Stimulated activated CD8-positive, alpha-beta memory T cell treated with anti-CD3 and anti-CD28 coated beads, Interleukin-7, amount 100 ng/mL, for 1 hour (primary cell): Measurements from ENCODE around the gene VAMP7.
"Not testable (repeated sequence)": the region's sequence is repeated elsewhere in the genome, so short reads cannot be mapped to it uniquely, and the experiment has no call there.

Source experiments
- DNase-seq, 2 donors: peaks; one replicate each; pipeline ENCODE4 v3.0.0-alpha.2; 2020; ENCODE audit warnings: low read depth in 2 of 2

Gene VAMP7

DNA sequence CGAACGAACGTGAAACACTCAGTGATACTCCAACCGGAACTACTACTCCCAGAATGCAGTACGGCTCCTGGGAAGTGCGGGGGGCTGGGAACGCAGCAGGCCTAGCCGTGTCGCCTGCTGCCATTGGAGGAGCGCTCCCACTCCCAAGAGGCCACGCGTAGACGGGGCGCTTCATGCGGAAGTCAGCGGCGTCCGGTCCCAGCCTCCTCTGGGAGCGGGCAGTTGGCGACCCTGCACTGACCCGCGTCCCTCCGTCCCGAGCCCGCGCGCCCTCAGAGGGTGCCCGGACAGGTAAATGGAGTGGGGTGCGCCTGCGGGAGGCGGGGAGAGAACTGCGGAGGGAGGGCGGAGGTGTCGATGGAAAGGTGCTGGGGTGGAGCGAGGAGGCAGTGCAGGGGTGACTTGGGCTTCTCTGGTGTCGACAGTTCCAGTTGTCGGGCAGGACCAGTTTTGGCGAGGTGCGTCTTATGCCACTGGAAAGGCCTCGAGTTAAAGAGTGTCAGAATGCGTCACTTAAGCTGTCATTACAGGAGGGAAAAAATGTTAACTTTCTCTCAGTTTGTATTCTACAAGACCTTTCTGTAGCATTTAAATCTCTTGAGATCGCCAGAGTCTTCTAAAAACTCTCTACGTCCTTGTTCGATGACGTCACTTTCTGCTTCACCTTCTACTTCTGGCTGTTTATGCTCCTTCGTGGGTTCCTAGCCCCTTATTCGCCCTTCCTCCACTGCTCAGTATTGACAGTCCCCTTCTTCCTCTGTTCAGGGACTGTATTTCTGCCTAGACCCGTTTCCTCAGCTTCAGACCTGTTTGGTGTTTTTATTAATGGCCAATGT, at the start of gene VAMP7:
VAMP7 (plus strand) TSS at position 188 of the 836 bp plus-strand sequence. CDS start 8,122 bp downstream, outside the sequence.
- peak; percentile 46 to 49 for DNase-seq

DNA sequence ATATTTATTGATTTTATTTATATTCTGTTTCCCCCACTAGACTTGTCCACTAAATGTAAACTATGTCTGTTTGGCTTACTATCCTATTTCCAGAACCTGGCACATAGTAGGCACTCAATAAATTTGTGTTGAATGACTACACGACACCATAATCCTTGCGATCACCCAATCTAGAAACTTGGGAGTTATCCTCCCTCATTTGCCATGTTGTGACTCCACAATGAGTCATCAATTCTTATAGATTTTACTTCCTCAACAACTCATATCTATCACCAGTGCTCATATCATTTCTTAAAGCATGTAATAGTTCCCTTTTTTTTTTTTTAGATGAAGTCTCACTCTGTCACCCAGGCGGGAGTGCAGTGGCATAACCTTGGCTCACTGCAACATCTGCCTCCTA, 39.9 kb upstream of the VAMP7 start:
- DNase-seq, result no peak

DNA sequence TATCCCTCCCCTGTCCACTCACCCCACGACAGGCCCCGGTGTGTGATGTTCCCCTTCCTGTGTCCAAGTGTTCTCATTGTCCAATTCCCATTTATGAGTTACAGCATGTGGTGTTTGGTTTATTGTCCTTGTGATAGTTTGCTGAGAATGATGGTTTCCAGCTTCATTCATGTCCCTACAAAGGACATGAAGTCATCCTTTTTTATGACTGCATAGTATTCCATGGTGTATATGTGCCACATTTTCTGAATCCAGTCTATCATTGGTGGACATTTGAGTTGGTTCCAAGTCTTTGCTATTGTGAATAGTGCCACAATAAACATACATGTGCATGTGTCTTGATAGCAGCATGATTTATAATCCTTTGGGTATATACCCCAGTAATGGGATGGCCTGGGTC, 29.4 kb upstream of the VAMP7 start:
- not testable (repeated sequence) for DNase-seq

- no peak for DNase-seq
These were observed 23.6 kb upstream of the VAMP7 start for GRCh38 chrX:155857561-155857960.

DNA sequence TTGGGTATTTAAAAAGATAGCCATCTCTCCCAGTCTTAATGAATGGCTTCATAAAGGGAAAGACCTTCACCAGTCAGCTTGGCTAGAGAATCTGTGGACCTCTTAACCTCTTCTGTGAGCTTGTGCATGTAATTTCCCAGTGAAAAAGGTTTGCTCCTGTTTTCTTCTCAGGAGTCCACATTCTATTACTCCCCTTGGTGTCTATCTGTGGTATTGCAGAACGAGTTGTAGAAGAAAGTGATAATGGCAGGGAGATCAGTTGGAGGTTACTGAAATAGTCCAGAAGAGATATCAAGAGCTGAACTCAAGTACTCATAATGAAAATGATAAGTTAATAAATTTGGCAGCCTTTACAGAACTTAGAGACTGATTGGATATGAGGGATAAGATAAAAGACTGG, 16.5 kb upstream of the VAMP7 start:
- DNase-seq, result no peak

DNA sequence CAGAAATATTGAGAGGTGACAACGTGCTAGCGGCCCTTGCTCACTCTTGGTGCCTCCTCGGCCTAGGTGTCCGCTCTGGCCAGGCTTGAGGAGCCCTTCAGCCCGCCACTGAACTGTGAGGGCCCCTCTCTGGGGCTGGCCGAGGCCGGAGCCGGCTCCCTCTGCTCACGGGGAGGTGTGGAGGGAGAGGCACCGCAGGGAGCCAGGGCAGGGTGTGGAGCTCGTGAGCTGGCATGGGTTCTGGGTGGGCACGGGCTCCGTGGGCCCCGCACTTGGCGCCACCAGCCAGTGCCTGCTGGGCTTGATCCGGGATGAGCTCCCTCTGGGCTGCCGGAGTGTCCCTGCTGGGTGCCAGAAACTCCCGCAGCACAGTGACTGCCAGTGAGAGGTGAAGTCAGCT, 16.0 kb upstream of the VAMP7 start:
- no peak for DNase-seq

DNA sequence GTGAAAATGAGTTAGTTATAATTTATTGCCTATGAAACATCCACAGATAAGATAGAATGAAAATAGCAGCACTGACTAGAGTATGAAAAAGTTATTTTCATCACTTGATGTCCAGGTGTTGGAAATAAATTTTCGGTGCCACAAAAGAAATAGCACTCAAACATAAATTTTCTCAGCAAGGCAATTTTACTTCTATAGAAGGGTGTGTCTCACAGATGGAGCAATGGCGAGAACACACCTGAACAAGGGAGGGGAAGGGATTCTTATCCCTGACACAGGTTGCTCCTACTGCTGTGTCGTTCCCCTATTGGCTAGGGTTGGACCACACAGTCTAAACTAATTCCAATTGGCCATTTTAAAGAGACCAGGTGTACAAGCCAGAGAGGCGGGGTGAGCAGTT, 13.3 kb upstream of the VAMP7 start:
- DNase-seq, result no peak

- no peak for DNase-seq
These were observed 10.2 kb upstream of the VAMP7 start for GRCh38 chrX:155870958-155871357.

GRCh38 chrX:155871934-155872333, 9.2 kb upstream of the VAMP7 start:
- no peak for DNase-seq

DNA sequence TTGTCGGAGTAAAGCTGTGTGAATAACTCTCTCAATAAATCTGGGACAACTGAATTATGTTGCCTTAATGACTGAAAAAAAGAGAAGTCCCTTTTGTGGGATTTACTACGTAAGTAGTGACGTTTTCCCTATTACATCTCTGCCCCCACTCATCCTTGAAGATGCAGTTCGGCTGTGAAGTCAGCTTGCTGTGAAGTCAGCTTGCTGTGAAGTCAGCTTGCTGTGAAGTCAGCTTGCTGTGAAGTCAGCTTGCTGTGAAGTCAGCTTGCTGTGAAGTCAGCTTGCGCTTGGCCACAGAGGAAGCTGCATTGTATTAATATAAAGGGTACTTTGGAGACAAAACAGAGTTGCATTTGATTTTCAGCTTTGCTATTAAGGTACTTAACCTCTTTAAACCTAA, 8.0 kb upstream of the VAMP7 start:
- no peak for DNase-seq

GRCh38 chrX:155874571-155875244, 6.4 kb upstream of the VAMP7 start:
- no peak for DNase-seq

- no peak for DNase-seq
These were observed 4.4 kb upstream of the VAMP7 start for GRCh38 chrX:155876704-155877103.

DNA sequence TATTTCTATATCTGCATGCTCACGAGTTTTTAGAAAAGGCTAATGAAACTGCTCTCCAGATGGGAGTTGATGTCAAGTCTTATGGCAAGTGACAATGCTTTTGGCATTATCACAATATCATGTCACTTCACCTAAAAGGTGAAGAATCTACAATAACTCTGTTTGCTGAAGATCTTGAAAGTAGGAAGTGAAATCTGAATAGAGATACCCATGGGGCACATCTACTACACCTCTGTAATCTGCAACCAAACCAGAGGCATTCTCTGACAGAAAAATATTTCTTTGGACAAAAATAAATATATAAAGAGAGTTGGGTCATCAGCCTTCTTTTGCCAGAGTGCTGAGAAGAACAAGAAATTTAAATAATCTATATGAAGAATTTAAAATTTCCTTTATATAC, 3.9 kb upstream of the VAMP7 start:
- DNase-seq, result no peak

DNA sequence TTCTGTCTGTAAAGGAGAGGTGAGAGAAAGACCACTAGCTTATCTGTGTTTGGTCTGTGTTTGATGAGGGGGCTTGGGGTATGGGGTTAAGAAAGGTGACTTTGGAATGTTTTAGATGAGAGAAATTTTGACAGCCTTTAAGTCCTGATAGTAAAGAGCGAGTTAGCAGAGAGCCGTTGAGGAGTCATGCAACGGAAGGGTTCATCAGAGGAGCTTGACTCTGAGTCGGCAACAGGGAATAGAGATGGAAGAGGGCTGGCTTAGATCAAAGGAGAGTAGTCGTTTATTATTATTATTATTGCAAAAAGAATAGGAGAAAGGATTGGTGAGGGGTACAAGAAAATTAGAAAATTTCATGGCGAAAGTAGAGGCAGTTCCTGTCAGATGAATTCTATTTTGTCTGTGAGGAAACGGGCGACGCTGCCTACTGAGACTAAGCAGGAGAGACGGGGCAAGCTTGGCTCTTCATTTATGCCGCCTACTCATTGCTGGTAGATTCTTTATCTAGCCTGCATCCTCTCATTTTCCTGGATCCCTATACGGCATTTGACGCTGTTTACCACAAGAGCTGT, 473 bp upstream of the VAMP7 start:
- DNase-seq, result no peak

GRCh38 chrX:155886409-155886808, 5.3 kb downstream of the VAMP7 start:
- no peak for DNase-seq

DNA sequence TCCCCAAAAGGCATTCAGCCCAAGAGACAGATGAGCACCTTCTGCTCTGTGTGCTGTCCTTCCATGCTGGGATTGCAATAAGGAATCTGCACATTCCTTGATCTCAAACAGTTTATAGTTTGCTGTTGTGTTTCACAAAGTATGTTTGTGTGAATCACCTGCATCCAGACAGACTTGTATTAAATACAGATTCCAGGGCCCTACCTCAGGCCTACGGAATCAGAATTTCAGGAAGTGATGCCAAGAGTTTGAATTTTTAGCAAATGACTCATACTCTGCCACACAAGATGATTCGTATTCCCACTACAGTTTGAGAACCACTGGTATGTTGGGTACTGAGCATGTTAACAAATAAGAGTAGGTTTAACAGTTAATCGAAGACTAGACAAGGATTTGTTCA, 7.0 kb downstream of the VAMP7 start:
- DNase-seq, result no peak

GRCh38 chrX:155889328-155889727, 8.2 kb downstream of the VAMP7 start:
- no peak for DNase-seq

- no peak for DNase-seq
These were observed 10.5 kb downstream of the VAMP7 start for GRCh38 chrX:155891446-155892210.

DNA sequence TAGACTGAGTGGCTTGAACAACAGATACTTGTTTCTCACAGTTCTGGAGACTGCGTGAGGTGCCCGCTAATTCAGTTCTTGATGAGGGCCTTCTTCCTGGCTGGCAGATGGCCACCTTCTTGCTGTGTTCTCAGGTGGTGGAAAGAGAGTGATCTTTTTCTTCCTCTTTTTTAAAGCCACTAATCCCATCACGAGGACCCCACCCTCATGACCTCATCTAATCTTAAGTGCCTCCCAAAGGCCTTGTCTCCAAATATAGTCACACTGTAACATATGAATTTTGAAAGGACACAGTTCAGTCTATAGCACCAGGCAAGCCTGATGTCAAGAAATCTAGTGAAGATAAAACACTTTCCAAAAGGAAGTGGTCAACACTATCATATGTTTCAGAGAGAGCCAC, 12.4 kb downstream of the VAMP7 start:
- DNase-seq, result no peak

DNA sequence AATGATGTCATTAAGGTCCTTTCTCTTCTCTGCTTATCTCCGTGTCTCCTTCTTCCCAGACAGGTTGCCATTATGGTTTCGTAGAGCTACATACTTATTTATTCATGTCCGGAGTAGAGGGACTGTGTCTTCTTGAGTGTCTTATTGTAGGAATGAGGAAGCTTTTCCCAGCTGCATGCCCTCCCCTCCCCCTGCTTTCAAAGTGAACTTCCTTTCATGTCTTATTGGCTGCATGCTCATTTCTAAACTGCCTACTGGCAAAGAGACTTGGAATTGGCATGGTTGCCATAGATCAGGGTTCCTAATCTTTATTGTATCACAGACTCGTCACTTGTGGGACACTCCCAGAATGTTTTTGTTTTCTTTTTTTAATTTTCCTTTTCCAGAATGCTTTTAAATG, 15.4 kb downstream of the VAMP7 start:
- no peak for DNase-seq

GRCh38 chrX:155899366-155899765, 18.2 kb downstream of the VAMP7 start:
- no peak for DNase-seq

DNA sequence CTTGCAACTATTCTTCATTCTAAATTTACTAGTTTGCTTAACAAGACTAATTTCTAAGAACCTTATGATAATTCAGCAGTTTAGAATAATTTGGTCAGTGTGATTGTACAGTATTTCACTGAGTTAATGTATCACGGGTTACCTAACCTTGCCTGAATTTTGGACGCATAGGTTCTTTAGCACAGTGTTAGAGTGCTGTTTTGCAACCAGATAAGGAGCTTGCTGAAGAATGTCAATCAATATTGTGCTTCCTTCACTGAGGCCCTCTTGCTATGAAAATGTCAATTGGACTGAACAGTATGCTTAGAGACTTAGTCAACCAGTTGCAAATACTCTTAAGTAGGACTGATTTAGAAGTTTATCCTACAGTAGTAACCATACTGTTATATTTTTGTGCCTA, 19.6 kb downstream of the VAMP7 start:
- no peak for DNase-seq
